Medulla oblongata (tissue), 1 donor: ENCODE data around the gene TNIK.
"Not testable (repeated sequence)": the region's sequence is repeated elsewhere in the genome, so short reads cannot be mapped to it uniquely, and the experiment has no call there.

ENCODE experiments used
- DNase-seq: peaks from one replicate; pipeline ENCODE4 v3.0.0-alpha.2; 2015; ENCODE audit errors: extremely low spot score

TNIK gene

GRCh38 chr3:171256445-171257250 is 203.6 kb downstream of the TNIK start:
- no peak for DNase-seq

DNA sequence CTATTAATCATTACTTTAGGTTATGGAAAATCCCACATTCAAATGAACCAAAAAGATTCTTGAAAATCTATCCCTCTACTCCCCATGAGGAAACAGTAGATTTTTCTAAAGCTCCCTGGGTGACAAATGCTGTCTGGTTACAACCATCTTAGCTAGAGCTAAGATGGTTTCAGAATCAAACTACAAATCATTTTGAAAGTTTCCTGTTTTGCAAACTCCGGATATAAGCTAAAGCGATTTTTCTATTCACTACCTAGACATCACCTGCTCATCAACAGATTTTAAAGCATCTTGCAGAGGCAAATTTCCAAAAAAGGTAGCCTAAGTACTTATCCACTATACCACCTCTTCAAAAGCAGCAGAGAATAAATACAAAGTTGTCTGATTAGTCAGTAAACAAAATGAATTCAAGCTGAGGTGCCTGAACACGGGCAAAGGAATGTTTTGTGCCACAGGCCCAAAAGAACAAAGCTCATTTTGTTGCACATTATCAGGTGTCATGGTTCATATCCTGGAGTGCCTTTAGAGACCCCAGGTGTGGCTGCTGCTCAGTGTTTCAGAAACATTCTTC is 204.9 kb downstream of the TNIK start:
- DNase-seq = no peak

- DNase-seq = no peak
Measured at GRCh38 chr3:171254315-171254714, 205.9 kb downstream of the TNIK start.

GRCh38 chr3:171251835-171252234 is 208.4 kb downstream of the TNIK start:
- DNase-seq = no peak

- no peak for DNase-seq
Measured at GRCh38 chr3:171250444-171250843, 209.8 kb downstream of the TNIK start.

DNA sequence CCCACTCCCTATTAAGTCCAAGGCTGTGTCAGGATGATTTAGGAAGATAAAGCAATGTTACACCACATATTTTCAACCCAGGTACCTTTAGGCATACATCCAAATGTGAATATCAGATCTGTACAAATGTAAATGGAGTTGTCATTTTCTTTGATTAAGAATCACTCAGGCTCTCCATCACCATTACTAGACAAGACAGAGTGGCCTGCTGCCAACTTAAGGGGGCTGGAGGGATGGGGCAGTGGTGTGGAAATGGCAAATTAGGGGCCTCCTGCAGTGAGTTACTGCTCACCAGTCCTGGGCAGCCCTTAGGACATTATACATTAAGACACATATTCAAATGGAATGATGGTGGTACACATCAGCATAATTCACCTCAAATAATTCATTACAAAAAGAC is 211.0 kb downstream of the TNIK start:
- no peak for DNase-seq

- DNase-seq = no peak
Measured at GRCh38 chr3:171248426-171249111, 211.6 kb downstream of the TNIK start.

DNA sequence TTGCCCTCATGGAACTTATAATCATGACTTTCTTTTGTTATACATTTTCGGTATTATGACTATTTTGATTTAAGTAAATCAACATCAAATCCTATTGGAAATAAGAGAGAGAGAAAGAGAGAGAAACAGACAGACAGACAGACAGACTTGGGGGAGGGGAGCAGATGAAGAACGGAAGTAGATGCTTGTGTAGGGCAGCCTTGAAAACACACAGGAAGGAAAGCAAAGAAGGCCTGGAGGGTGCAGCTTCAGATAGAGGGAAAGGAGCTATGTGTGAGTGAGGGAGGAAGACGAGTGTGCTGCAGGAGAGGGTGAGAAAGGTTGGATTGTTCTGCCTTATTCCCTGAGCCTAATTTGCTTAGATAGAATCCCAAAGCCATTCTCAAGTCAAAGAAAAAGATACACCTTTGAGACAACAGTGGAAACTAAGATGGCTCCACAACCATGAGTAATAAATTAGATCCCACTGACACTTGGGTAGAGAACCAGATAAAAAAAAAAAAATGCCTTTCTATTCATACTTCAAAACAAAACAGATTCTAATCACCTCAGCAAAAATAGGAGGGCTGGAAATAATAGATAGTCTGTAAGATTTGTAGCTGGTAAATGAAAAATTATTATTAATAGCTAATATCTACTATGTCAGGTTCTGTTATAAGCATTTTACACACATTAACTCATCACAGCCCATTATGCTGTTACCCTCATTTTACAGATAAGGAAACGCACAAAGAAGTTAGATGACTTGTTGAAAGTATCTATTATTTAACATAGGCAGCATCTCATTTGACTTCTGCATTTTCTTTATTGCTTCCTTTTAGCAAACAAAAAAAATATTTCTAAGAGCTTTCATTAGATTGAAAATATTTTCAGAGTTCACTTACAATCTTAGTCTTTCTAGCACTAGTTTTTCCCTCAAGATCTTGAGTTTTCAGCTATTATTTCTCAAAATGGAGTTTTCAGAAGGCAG is 214.1 kb downstream of the TNIK start:
- DNase-seq = no peak

DNA sequence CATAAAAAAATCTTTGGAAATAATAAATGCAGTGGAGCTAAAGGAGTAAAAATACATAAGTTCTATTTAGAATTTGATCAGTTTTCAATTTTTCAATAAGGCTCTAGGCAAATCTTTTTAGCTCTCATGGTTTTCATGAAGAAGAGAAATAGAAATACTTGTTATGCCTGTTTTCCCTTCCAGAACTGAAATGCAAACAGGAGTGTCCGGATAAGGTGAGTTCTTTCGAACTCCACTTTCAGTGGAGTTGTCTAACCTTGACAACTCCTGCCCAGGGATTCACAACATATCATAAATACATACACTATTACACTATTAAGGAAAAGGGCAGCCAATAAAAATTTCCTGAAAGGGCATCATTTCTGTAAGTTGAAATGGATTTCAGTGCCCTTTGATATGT is 217.3 kb downstream of the TNIK start:
- DNase-seq = no peak

GRCh38 chr3:171242170-171242569 is 218.0 kb downstream of the TNIK start:
- no peak for DNase-seq

DNA sequence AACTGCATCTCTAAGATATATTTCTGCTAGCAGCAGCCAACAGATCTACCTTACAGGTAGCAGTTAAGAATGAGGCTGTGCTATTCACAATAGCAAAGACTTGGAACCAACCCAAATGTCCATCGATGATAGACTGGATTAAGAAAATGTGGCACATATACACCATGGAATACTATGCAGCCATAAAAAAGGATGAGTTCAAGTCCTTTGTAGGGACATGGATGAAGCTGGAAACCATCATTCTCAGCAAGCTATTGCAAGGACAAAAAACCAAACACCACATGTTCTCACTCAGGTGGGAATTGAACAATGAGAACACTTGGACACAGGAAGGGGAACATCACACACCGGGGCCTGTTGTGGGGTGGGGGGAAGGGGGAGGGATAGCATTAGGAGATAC is 218.6 kb downstream of the TNIK start:
- DNase-seq = not testable (repeated sequence)

DNA sequence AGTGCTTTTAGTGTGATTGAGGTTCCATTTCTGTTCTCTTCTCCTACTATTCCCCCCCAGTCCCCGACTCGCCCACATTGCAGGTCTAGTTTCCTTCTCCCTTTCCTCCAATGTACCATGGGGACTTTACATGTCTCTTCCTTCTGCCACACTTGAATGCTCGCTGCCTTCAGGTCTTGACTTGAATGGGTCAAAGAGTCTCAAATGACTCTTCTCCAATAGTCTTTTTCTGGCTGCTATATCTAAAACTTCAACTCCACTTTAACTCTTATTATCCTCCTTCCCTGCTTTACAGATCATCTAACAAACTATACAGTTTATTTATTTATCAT is 219.7 kb downstream of the TNIK start:
- DNase-seq = no peak

DNA sequence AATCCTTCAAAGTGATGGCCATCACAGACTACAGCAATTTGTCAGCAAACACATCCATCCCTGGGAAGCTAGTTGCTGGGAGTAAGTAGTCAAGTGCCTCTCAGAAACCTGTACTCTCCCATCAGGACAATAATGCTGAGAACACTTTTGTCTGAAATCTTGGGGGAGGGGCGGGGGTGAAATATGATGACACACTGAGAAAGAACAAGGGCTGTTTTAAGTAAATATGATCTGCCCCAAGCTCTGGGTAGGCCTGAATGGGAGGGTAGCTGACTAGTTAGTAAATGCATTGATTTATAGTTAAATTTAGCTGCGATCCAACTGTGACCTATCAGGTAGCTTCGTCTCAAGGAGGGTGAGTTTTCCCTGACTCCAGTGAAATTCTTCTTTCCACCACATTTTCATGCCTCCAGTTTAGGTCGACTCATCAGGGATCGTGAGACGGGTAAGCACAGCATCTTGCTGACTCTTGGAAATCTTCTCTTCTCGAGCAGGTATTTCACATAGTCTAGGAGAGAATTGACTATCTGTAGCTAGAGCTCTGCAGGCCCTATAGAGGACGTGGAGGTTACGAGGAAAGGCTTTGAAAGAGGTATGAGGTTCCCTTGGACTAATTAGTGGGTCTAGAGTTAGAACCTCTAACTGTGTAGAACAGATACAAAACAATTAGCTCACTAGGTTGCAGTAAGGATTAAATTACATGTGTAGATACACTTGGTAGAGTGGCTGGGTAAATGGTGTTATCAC is 220.3 kb downstream of the TNIK start:
- no peak for DNase-seq

GRCh38 chr3:171237009-171237385 is 223.2 kb downstream of the TNIK start:
- peak; percentile 50 for DNase-seq

DNA sequence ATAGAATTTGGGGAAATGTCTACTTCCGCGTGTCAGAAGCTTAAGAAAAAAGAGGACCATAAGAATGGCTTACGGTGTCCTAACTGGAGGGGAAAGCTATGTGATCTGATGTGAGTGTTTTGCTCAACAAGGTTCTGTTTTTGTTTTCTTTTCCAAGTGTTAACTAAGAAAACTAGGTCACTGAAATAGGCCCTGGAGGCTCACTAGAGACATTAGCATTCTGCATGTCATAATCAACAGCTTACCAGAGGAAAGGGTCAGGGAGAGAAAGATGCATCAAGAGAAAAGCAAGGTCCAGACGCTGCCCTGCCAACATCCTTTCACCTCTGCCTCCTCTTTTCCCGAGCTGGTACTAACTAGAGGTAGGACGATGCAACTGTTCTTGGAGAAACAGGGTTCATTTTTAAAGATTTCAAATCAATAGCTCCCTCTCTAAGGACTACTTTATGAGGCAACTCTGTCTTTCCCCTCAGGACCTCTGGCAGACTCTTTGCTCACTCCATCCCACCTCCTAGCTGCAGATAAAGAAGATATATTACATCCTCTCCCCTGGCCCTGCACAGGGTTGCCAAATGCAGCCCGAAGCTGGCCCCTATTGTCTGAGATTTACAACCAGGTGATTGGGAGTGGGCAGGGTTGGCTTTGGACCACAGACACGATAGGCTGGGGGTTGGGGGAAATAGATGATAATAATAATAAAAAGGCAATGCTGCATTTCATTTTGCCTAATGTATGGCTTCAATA is 223.8 kb downstream of the TNIK start:
- peak; percentile 11 for DNase-seq

DNA sequence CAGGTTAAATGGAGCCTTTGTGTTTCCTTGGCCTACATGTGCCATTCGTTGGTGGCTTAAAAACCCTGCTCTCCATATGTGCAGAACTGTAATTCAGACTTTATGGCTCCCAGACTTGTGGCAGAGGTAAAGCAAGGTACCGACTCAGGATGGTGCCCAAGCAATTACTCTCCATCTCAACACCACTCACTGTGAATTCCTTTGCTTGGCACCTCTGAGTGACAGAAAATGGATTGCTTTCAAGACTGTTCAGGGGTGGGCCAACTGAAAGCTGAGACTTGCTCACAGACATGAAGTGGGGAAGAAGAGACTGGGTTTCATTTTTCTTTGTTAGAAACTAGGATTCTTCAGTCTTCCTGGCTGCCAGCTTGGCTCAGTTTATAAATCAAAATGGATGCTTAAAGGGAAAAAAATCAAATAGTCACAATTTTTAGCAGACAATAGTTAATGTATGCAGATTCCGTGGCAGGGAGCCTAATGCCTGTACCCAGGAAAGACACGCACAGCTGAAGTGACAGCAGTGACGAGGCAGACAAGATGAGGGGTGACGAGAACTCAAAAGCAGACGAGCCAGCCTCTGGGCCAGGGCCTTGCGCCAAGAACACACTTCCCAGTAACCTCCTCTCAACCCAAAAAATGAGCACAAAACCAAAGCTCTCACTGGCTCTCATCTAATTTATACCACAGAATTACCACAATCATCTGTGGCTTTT is 225.8 kb downstream of the TNIK start:
- peak; percentile 37 for DNase-seq

- no peak for DNase-seq
Measured at GRCh38 chr3:171231361-171231760, 228.8 kb downstream of the TNIK start.

DNA sequence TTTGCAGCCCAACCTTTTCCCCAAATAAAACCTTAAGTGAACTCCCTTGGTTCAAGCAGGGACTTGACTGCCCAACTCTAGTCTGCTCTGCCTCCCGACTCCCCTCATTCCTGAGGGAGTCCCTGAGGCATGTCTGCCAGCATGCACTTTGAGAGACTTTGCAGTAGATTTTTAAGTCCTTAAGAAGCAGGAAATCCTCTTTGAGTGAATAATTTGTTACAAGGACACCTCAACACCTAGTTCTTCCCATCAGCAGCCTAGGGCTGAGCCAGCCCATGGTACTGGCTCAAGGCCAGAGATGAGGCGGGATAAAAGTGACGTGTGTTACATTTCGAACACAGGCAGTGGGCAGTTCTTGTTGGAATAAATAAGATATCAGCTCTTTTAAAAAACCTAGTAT is 229.3 kb downstream of the TNIK start:
- DNase-seq = no peak

GRCh38 chr3:171229173-171229572 is 231.0 kb downstream of the TNIK start:
- DNase-seq = no peak

GRCh38 chr3:171228240-171228639 is 232.0 kb downstream of the TNIK start:
- no peak for DNase-seq
